GM23248 (cell line): ENCODE data around the gene MYH8.

Experiments used
- EZH2 ChIP-seq: fragments of 200-600 bp; sonication (generic); IDR thresholded peaks from 2 replicates; pipeline ENCODE4 v1.6.1; 2018; ENCODE audit warnings: antibody characterized with exemption, mild to moderate bottlenecking; ENCODE audit not compliant: insufficient read depth, poor library complexity, severe bottlenecking
- EZH2phosphoT487 ChIP-seq: fragments of 200-600 bp; sonication (generic); IDR thresholded peaks from 2 replicates; pipeline ENCODE4 v1.6.1; 2018; ENCODE audit warnings: antibody characterized with exemption, moderate library complexity, mild to moderate bottlenecking, low read depth; ENCODE audit not compliant: insufficient read depth

DNA sequence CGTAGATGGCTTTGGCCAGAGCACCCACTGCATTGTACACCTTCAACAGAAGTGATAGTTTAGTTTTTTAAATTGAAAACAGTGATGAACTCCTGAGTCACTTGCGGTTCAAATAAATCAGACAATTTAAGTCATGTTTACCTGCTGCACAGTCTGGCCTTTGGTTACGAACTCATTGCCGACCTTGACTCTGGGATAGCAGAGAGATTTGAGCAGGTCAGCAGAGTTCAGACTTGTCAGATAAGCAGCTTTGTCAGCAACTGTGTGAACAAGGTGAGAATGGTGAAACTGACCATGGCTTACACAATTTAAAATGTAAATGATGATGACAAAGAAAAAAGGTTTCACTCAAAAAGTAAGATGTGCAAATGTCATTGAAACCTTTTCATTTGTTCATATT lies 38.3 kb upstream of the MYH8 start:
- TF ChIP-seq EZH2 (no peak), EZH2phosphoT487 (no peak)
